Lung (tissue), 12 donors: Measurements from ENCODE around the gene KCNB1. TPM values are rescaled to one million over a fixed set of nuclear protein-coding genes. Genes with fewer than 3 reads are reported as not detected.

Source experiments
- ATAC-seq: fragments of 200-7000 bp; cut with Tn5 transposase; one replicate; pipeline ENCODE4 v1.9.1; 2020; ENCODE audit warnings: moderate number of reproducible peaks; ENCODE audit not compliant: insufficient read depth, low FRiP score
- DNase-seq, 3 donors: peaks; one replicate each; pipeline ENCODE4 v3.0.0-alpha.2; 2013 to 2017
- H3K27ac ChIP-seq, 2 donors: one replicate each; pipeline ENCODE4 v1.5.1; 2013; ENCODE audit warnings: mild to moderate bottlenecking in 2 of 2, moderate library complexity in 2 of 2, control low read depth in 1 of 2, inconsistent platforms in 1 of 2, low read depth in 1 of 2, low read length in 1 of 2
- H3K27me3 ChIP-seq, 3 donors: one replicate each; pipeline ENCODE4 v1.5.1; 2013; ENCODE audit warnings: low read length in 2 of 3; ENCODE audit not compliant: control insufficient read depth in 3 of 3, insufficient read depth in 3 of 3
- H3K36me3 ChIP-seq, 4 donors: one replicate each; pipeline ENCODE4 v1.5.1; 2013; ENCODE audit warnings: low read length in 4 of 4, mild to moderate bottlenecking in 1 of 4, moderate library complexity in 1 of 4; ENCODE audit not compliant: control insufficient read depth in 4 of 4, insufficient read depth in 4 of 4
- H3K4me1 ChIP-seq, 5 donors: one replicate each; pipeline ENCODE4 v1.5.1; 2013; ENCODE audit warnings: low read length in 5 of 5, mild to moderate bottlenecking in 2 of 5, moderate library complexity in 1 of 5; ENCODE audit not compliant: control insufficient read depth in 5 of 5, insufficient read depth in 5 of 5
- H3K4me3 ChIP-seq: one replicate; pipeline ENCODE4 v1.5.1; 2013; ENCODE audit warnings: mild to moderate bottlenecking, control low read depth, moderate library complexity
- H3K9ac ChIP-seq, 2 donors: one replicate each; pipeline ENCODE4 v1.5.1; 2013; ENCODE audit warnings: low read length in 2 of 2, control low read depth in 1 of 2; ENCODE audit not compliant: insufficient read depth in 1 of 2
- H3K9me3 ChIP-seq, 4 donors: one replicate each; pipeline ENCODE4 v1.5.1; 2013; ENCODE audit warnings: low read length in 3 of 4, mild to moderate bottlenecking in 1 of 4, moderate library complexity in 1 of 4; ENCODE audit not compliant: control insufficient read depth in 4 of 4, insufficient read depth in 3 of 4
- CTCF ChIP-seq: IDR thresholded peaks from 2 replicates; pipeline ENCODE4 v1.5.1; 2012; ENCODE audit warnings: mild to moderate bottlenecking; ENCODE audit errors: control extremely low read depth, extremely low read depth
- WGBS, 2 donors: extraction: QIAGEN DNeasy Blood & Tissue Kit; methylation state at CpG; one replicate each; pipeline ENCODE4 v1.1.7; 2013; 5-methylcytosine and 5-hydroxymethylcytosine counted together
- polyA plus RNA-seq, 2 donors: library from polyadenylated mRNA; stranded (reverse); fragments of 200-250 nt; gene quantifications; one replicate each; pipeline ENCODE4 v1.2.1, GENCODE V29; 2013
- total RNA-seq, 2 donors: library from RNA; depleted of rRNA in 1 of 2; stranded (reverse); fragments of >200 nt in 1 of 2; gene quantifications; one replicate each; pipeline ENCODE4 v1.2.1, GENCODE V29; 2014 to 2021
- donor health status: control.
- donor health status: control.
- donor health status: Bipolar disorder and iron deficiency.
- donor health status: healthy.
- donor health status: DM: yes; HTN: yes; CAD: no.

The KCNB1 gene
- total and polyA plus RNA-seq, 4 donors: 0.11 to 1.0 (median 0.57) TPM

DNA sequence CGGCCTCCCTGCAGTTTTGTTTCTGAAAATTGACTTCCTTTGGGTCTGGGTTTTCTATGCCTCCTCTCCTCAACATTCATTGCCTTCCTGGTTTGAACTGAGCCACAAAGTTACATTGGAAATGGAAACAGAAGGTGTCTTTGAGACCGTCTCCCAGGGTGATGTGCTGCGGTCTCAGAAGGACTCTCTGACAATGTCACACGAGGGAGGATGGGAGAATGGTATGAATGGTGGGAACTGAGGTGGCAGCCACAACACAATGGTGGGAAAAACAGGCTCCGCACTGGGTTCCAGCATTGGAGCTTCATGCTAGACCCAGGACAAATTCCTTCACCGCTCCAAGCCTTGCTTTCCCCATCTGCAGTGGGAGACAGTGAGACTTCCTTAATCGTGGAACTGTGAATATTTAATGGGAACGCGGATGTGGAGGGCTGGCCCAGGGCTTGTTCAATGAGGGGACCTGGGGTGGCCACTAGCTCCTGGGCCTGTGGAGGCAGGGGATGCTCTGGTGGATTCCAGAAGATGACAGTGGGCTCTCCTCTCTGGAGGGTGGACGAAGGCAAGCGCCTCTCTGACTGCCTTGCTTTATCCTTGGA, 73.9 kb downstream of the KCNB1 start:
- Histone ChIP-seq H3K36me3 (no peaks in the 10 kb centered on the region), H3K4me3 (no peak overlapping the region), H3K9ac (no peak overlapping the region), H3K27ac (no peak overlapping the region), H3K9me3 (no peaks in the 10 kb centered on the region), H3K4me1 (peaks cover 0 to 1% (median 0%) of the 10 kb centered on the region in 5 donors), H3K27me3 (peaks cover 0 to 3% (median 0%) of the 10 kb centered on the region in 3 donors)
- TF ChIP-seq CTCF: no peak
- ATAC-seq (no peak), DNase-seq (no peak)
- 89 to 92% methylated on average over 11 of the region's 11 CpGs for WGBS, 2 donors

GRCh38 chr20:49406666-49407065, 75.8 kb downstream of the KCNB1 start:
- no peak for TF ChIP-seq CTCF
- no peak for DNase-seq
- H3K9me3 ChIP-seq: no peaks in the 10 kb centered on the region
- WGBS, 2 donors: 83 to 85% methylated on average over 9 of the region's 9 CpGs
- peaks cover 0 to 1% (median 0%) of the 10 kb centered on the region in 5 donors for H3K4me1 ChIP-seq
- no peak overlapping the region for H3K4me3 ChIP-seq
- H3K27me3 ChIP-seq: peaks cover 0 to 3% (median 0%) of the 10 kb centered on the region in 3 donors
- no peaks in the 10 kb centered on the region for H3K36me3 ChIP-seq
- no peak overlapping the region for H3K27ac ChIP-seq
- no peak overlapping the region for H3K9ac ChIP-seq
- ATAC-seq: no peak

DNA sequence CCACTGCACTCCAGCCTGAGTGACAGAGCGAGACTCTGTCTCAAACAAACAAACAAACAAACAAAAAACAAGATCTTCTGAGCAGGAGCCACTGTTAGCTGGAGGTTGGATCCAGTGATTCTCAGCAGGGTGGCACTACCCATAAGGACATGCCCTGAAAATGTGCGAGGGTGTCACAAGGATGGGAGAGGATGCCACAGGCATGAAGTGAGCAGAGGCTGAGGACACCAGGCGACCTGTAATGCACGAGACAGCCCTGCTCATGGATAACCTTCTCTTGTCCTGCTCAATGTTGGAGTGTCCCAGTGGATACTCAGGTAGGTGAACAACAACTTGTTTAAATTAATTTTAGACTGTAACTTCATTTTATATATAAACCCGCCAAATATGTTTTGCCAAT, 76.8 kb downstream of the KCNB1 start:
- Histone ChIP-seq H3K27ac (no peak overlapping the region), H3K9me3 (no peaks in the 10 kb centered on the region), H3K36me3 (no peaks in the 10 kb centered on the region), H3K9ac (no peak overlapping the region), H3K27me3 (peaks cover 0 to 3% (median 0%) of the 10 kb centered on the region in 3 donors), H3K4me3 (no peak overlapping the region), H3K4me1 (peaks cover 0 to 3% (median 3%) of the 10 kb centered on the region in 5 donors)
- DNase-seq (no peak), ATAC-seq (no peak)
- 74 to 92% methylated on average over 5 of the region's 5 CpGs for WGBS, 2 donors
- no peak for TF ChIP-seq CTCF
